NCI-H2029 treated with DMSO at 0.1 percent for 48 hours (cell line): ENCODE data around the gene LRRC8B.
A peak's percentile ranks its signal among the peaks of the same experiment; 100 is the strongest.
"Not testable (repeated sequence)": the region's sequence is repeated elsewhere in the genome, so short reads cannot be mapped to it uniquely, and the experiment has no call there.

Experiments used
- DNase-seq: peaks from one replicate; lab custom pipeline; 2025; lab: John Stamatoyannopoulos, UW

LRRC8B gene

DNA sequence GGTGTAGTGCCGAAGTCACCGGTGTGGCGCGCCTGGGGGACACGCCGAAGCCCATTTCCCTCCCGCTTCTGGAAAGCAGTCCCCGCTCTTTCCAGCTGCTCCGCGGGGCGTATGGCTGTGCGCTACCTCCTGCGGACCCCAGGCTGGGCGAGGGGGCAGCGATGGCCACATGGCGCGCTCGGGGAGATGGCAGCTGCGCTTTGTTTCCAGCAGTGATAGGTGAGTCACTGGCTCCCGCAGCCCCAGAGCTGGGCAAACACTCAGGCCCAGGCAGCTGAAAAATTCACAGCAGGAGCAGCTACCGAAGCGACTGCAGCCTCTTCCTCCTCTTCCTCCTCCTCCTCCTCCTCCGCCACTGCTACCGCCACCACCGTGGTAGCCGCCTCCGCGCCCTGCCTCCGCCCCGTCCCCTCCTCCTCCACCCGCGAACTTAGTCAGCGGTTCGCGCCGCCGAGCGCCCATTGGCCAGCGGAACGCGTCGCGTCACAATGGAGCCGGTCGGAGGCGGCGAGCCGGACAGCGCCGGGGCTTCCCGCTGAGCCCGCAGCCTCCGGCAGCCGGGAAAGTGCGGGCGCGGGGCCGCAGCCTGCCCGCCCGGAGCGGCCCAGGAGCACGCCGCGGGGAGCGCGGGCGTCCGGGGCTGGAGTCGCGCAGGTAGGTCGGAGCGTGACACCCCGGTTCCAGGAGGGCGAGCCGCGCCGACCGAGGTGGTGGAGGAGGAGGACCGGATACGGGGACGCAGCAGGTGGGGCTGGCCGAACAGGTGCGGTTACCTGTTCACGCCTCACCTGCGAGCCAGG is at the start of gene LRRC8B:
Gene LRRC8B, plus strand, starts transcription at position 461 of the 800 bp plus-strand sequence. CDS start 57,822 bp downstream, outside the sequence.
- peak; percentile 76 for DNase-seq

GRCh38 chr1:89475269-89475668 is 49.4 kb upstream of the LRRC8B start:
- no peak for DNase-seq

DNA sequence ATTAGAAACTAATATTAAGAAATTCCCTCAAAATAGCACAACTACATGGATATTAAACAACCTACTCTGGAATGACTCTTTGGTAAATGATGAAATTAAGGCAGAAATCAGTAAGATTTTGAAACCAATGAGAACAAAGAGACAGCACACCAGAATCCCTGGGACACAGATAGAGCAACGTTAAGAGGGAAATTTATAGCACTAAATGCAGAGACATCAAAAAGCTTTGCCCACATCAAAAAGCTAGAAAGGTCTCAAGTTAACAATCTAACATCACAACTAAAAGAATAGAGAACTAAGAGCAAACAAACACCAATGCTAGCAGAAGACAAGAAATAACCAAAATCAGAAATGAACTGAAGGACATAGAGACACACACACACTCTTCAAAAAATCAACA is 48.6 kb upstream of the LRRC8B start:
- no peak for DNase-seq

DNA sequence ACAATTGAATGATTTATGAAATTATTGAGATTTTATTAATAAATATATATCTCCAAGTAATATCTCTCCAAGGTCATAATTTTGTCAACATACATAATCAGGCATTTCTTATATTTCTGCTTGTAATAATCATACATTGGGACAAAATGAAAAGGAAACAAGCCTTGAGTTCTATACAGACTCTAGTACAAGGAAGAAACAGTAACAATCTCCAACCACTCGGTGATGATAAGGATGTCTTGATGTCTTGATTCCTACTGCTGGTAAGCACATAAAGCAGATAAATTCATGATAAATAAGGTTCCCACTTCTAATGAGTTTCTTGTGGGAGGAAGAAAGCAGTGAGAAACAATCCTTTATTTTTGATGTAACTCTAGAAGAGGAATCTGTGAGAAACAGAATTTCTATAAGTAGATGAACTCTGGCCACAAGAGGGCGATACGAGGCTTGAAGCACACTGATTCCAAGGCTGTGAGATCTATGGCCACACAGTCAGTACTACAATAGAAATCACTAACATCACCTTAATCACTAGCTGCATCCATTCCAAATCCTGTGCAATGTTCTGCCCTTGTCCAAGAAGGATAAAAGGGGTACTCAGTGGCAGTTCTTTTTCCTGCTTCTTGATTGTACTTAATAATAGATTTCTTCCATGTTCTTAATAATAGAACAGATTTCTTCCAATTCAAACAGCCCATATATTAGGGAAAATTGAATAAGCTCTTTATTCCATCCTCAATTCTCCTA is 41.4 kb upstream of the LRRC8B start:
- peak; percentile 92 for DNase-seq

GRCh38 chr1:89483757-89484077 is 40.9 kb upstream of the LRRC8B start:
- DNase-seq = no peak

DNA sequence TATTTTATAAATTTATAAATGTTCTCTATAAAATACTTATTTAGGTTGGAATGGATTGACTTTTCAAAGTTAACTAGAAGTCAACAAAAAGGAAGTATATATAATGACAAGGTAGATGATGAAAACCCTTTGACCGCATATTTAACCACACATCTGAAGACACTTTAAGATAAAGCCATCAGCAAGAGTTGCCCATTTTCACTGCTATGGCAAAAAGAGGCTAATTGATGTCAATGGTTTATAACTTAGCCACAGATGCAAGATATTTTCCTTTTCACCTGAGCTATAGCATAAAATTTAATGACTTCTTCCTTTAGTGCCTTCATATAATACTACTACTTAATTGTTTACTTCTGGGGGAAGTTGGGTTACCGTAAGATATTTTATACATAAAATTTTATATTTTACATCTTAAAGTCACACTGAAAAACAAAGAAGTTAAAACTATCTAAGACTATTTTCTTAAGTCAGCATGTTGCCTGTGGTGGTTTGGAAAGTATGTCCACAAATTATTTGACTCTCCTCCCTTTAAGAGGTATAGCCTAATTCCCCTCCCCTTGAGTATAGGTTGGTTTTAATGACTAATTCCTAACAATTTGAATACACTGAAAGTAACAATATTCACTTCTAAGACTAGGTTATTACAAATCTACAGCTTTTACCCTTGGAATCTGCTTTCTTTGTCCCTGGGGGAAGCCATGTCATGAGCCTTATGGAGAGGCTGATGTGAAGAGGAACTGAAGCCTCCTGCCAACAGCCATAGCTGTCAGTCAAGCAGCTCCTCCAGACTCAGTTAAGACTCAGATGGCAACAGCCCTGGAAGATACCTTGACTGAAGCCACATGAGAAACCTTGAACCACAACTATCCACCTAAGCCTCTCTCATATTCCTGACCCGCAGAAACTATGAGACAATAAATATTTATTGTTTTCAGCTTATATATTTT is 40.3 kb upstream of the LRRC8B start:
- no peak for DNase-seq

GRCh38 chr1:89487972-89488371 is 36.7 kb upstream of the LRRC8B start:
- no peak for DNase-seq

- no peak for DNase-seq
These were observed 35.4 kb upstream of the LRRC8B start for GRCh38 chr1:89489047-89489729.

- no peak for DNase-seq
These were observed 34.2 kb upstream of the LRRC8B start for GRCh38 chr1:89490389-89490788.

DNA sequence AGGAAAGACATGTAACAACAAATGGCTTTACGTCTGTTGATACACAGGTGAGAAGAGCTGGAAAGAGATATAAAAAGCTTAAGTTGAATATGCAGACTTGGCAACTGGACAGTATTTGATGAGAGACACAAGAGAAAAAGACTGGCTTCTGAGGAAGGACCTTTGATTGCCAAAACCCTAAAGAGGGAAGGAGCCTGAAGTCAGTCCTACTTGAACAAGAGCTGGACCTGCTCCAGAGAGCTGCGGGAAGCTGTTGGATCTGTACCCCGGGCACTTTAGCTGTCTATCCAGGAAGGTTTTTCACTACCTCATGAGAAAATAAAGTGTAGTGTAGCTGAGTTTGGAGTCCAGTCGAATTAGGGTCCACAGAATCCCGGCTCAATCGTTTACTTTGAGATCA is 25.3 kb upstream of the LRRC8B start:
- peak; percentile 94 for DNase-seq

DNA sequence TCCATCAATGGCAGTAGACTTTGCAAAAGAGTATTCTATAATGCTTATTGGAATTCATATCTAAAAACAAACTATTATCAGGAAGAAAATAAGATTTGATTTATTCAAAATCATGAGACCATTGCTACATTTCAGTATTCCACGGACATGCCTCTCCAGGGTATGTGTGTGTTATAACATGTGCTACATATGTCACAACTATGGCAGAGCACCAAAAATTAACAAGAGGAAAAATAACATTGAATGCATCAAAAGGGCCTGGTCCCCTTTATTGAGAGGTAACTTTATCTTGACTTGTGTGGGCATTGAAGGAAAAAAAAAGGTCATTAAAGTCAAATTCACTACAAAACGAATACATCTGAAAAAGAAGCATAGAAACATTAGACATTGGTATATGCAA is 22.6 kb upstream of the LRRC8B start:
- no peak for DNase-seq

DNA sequence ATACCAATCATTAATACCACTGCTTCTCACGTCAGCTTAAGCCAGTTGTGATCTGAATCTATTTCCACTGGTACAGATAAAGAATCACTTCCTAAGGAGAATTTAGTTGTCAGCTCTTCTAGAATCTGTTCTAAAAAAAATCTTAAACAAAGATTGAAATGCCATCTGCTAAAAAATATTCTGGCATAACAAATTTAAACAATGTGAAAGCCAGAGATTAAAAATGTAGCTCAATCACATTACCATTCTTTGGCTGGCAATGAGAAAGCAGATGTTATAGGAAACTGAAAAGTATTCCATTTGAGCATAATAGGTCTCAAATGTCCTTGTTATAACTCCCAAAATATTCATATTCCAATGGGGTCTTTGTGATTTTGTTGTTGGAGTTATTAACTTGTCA is 21.7 kb upstream of the LRRC8B start:
- no peak for DNase-seq

GRCh38 chr1:89503690-89504089 is 20.9 kb upstream of the LRRC8B start:
- DNase-seq = no peak

GRCh38 chr1:89510061-89510460 is 14.6 kb upstream of the LRRC8B start:
- DNase-seq = not testable (repeated sequence)

GRCh38 chr1:89512996-89513720 is 11.5 kb upstream of the LRRC8B start:
- no peak for DNase-seq

- DNase-seq = no peak
These were observed 8.6 kb upstream of the LRRC8B start for GRCh38 chr1:89516055-89516454.

- DNase-seq = no peak
These were observed 6.4 kb upstream of the LRRC8B start for GRCh38 chr1:89518221-89518631.

GRCh38 chr1:89519779-89520358 is 4.8 kb upstream of the LRRC8B start:
- DNase-seq = peak; percentile 42

DNA sequence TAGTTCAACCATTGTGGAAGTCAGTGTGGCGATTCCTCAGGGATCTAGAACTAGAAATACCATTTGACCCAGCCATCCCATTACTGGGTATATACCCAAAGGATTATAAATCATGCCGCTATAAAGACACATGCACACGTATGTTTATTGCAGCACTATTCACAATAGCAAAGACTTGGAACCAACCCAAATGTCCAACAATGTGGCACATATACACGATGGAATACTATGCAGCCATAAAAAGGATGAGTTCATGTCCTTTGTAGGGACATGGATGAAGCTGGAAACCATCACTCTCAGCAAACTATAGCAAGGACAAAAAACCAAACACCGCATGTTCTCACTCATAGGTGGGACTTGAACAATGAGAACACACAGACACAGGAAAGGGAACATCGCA is 2.7 kb upstream of the LRRC8B start:
- DNase-seq = not testable (repeated sequence)

GRCh38 chr1:89523572-89524368 is 859 bp upstream of the LRRC8B start:
- DNase-seq = peak; percentile 47
